ENCODE measurements around the gene ACTRT2. TPM values are rescaled to one million over a fixed set of nuclear protein-coding genes. Genes with fewer than 3 reads are reported as not detected.

ACTRT2 gene
- total and polyA plus RNA-seq, 2 donors (not counting 3 experiments of a cell fraction or from before 2014, with no cell fraction given) = not detected

GRCh38 chr1:3038571-3039181 lies 17.4 kb downstream of the ACTRT2 start:
- intact Hi-C loops (cut with micrococcal nuclease) = no loop called here
- H2AFZ ChIP-seq (ENCODE audit: low read depth, low read length) = no peak overlapping the region
- POLR2A ChIA-PET = no interaction called here

More at GRCh38 chr1:3038571-3039181, 17.4 kb downstream of the ACTRT2 start:
- BruUV-seq (replicated peaks) = no TSS peak
- CTCF ChIA-PET = no interaction called here
- no peak overlapping the region for H3K4me3 ChIP-seq (replicated peaks in 1 of 3; ENCODE audit: insufficient read depth in 1 of 3, low read depth in 1 of 3, low read length in 3 of 3)
- no peak for FAIRE-seq
- no peak overlapping the region for H3K9ac ChIP-seq (replicated peaks; ENCODE audit: extremely low read depth, insufficient read depth, low read length)
- no peaks in the 10 kb centered on the region for H4K20me1 ChIP-seq (replicated peaks; ENCODE audit: control insufficient read depth, extremely low read depth, insufficient read depth, low read length)
- no peak overlapping the region for H3K4me2 ChIP-seq (ENCODE audit: insufficient read depth, low read length)
- H3K9me3 ChIP-seq (replicated peaks; ENCODE audit: control insufficient read depth, insufficient read depth, low read length) = no peaks in the 10 kb centered on the region
- TF ChIP-seq EZH2 (IDR thresholded peaks at IDR 0.05; ENCODE audit: borderline replicate concordance, low read depth, low read length, severe bottlenecking) = no peak
- TF ChIP-seq CTCF (IDR thresholded peaks at IDR 0.05; ENCODE audit: extremely low read depth in 1 of 2, insufficient read depth in 1 of 2, low read depth in 1 of 2, low read length in 2 of 2) = no peak
- no peak for TF ChIP-seq GATA2 (IDR thresholded peaks at IDR 0.05; ENCODE audit: insufficient read depth, insufficient read length, low read depth, low read length)
- no peak for TF ChIP-seq MAX (IDR thresholded peaks at IDR 0.05; ENCODE audit: insufficient read depth, insufficient read length)
- TF ChIP-seq POLR2A (IDR thresholded peaks at IDR 0.05; ENCODE audit: low read depth, low read length) = no peak
- no peak for TF ChIP-seq POLR2AphosphoS5 (IDR thresholded peaks at IDR 0.05; ENCODE audit: insufficient read depth, low read depth, low read length)
- no peak for TF ChIP-seq MYC (IDR thresholded peaks at IDR 0.05; ENCODE audit: low read depth, low read length)
- no peaks in the 10 kb centered on the region for H3K79me2 ChIP-seq (ENCODE audit: control insufficient read depth, insufficient read depth, low read length)
- no peaks in the 10 kb centered on the region for H3K9me1 ChIP-seq (replicated peaks; ENCODE audit: control insufficient read depth, extremely low read depth, insufficient read depth, low read length)
- no peaks in the 10 kb centered on the region for H3K27me3 ChIP-seq (ENCODE audit: control insufficient read depth in 2 of 2, insufficient read depth in 2 of 2, low read length in 2 of 2)
- no peaks in the 10 kb centered on the region for H3K4me1 ChIP-seq (ENCODE audit: control insufficient read depth, extremely low read depth, insufficient read depth, low read length)
- no peak overlapping the region for H3K27ac ChIP-seq (ENCODE audit: insufficient read depth, low read depth, low read length)
- H3K36me3 ChIP-seq (ENCODE audit: control insufficient read depth in 2 of 2, extremely low read depth in 1 of 2, insufficient read depth in 2 of 2, low read length in 2 of 2) = no peaks in the 10 kb centered on the region
- DNase-seq (ENCODE audit: low read depth, low spot score) = no peak
- dilution Hi-C loops (cut with MboI; ENCODE audit: extremely low pct_ligation_motif_present, low sequenced_read_pairs) = no loop called here

All from endothelial cell of umbilical vein (primary cell).